Measurements from ENCODE around the gene SERPINF2.

- no peak for TF ChIP-seq CTCF (optimal IDR thresholded peaks at IDR 0.05 in 1 of 3, IDR thresholded peaks at IDR 0.05 in 1 of 3, conservative IDR thresholded peaks at IDR 0.05 in 1 of 3; ENCODE audit: extremely low read depth in 1 of 3, insufficient read depth in 2 of 3, low read length in 3 of 3)
- TF ChIP-seq EZH2 (IDR thresholded peaks at IDR 0.05; ENCODE audit: low read length) = no peak
Observed at GRCh38 chr17:1797323-1797722, 54.7 kb downstream of the SERPINF2 start.
